A673 (cell line): ENCODE results near the gene TCL1B. TPM values are rescaled to one million over a fixed set of nuclear protein-coding genes. Genes with fewer than 3 reads are reported as not detected.

Experiments
- BruUV-seq: library from RNA; stranded (reverse); fragments of 400-500 nt; replicated peaks from 2 replicates; lab custom pipeline; 2021; lab: Mats Ljungman, UMichigan
- CTCF ChIA-PET: fragments of 300-600 bp; sonication (Branson Sonifier 250); formaldehyde crosslinking; loops from one replicate; lab custom pipeline; 2022; ENCODE audit warnings: antibody characterized with exemption; lab: Charles Lee
- POLR2A ChIA-PET: fragments of 300-600 bp; sonication (Branson Sonifier 250); formaldehyde crosslinking; loops from one replicate; lab custom pipeline; 2022; ENCODE audit warnings: antibody characterized with exemption; ENCODE audit not compliant: low non-redundant PET; lab: Charles Lee
- DNase-seq: peaks from one replicate; pipeline ENCODE4 v3.0.0-alpha.2; 2015; ENCODE audit warnings: low spot score
- H3K27ac ChIP-seq: fragments of 200-600 bp; sonication (generic); 2 replicates; pipeline ENCODE4 v1.5.1; 2016; ENCODE audit warnings: mixed run types, low read depth, mild to moderate bottlenecking, mixed read lengths, antibody characterized with exemption, low read length; ENCODE audit not compliant: poor library complexity, severe bottlenecking
- H3K27me3 ChIP-seq: fragments of 200-600 bp; sonication (generic); replicated peaks from 2 replicates; pipeline ENCODE4 v1.6.1; 2017; ENCODE audit warnings: mixed run types, low read depth, mild to moderate bottlenecking, mixed read lengths, antibody characterized with exemption, low read length; ENCODE audit not compliant: insufficient read depth, poor library complexity
- H3K36me3 ChIP-seq: fragments of 200-600 bp; sonication (generic); 2 replicates; pipeline ENCODE4 v1.6.1; 2016; ENCODE audit warnings: mixed run types, mild to moderate bottlenecking, mixed read lengths, antibody characterized with exemption, low read length; ENCODE audit not compliant: insufficient read depth, poor library complexity, severe bottlenecking
- H3K4me1 ChIP-seq: fragments of 200-600 bp; sonication (generic); 2 replicates; pipeline ENCODE4 v1.6.1; 2017; ENCODE audit warnings: mixed run types, mild to moderate bottlenecking, mixed read lengths, antibody characterized with exemption, low read length; ENCODE audit not compliant: insufficient read depth, poor library complexity, severe bottlenecking
- H3K4me3 ChIP-seq: fragments of 200-600 bp; sonication (generic); 2 replicates; pipeline ENCODE4 v1.5.1; 2016; ENCODE audit warnings: low read depth, mixed run types, mild to moderate bottlenecking, mixed read lengths, low read length; ENCODE audit not compliant: poor library complexity, severe bottlenecking
- H3K9me3 ChIP-seq: fragments of 200-600 bp; sonication (generic); 2 replicates; pipeline ENCODE4 v1.6.1; 2016; ENCODE audit warnings: mixed run types, low read depth, mild to moderate bottlenecking, mixed read lengths, antibody characterized with exemption, low read length; ENCODE audit not compliant: poor library complexity, severe bottlenecking
- EZH2 ChIP-seq: fragments of 200-600 bp; sonication (generic); IDR thresholded peaks from 2 replicates; pipeline ENCODE4 v1.6.1; 2017; ENCODE audit warnings: borderline replicate concordance, low read depth, mild to moderate bottlenecking, mixed read lengths, antibody characterized with exemption, low read length; ENCODE audit not compliant: poor library complexity, severe bottlenecking
- intact Hi-C: fragments of 100-400 bp; cut with micrococcal nuclease; formaldehyde crosslinking; loops from one replicate; pipeline ENCODE4 v1.10.0; 2022; ENCODE audit not compliant: unreplicated experiment
- total RNA-seq: library from RNA; stranded (reverse); gene quantifications from 2 replicates; pipeline ENCODE4 v1.2.3, GENCODE V29; 2021
- TF ChIP-seq, protein P1 (sequence below): fragments of 300-800, 200-600 bp; sonication (generic); conservative IDR thresholded peaks from 2 replicates; pipeline ENCODE4 v1.5.1; 2017; ENCODE audit warnings: low read depth, mild to moderate bottlenecking, antibody characterized with exemption, low read length, moderate library complexity, mixed read lengths

The TCL1B gene
- total RNA-seq, 1 experiment from 2014 or later, result 1.1 TPM

DNA sequence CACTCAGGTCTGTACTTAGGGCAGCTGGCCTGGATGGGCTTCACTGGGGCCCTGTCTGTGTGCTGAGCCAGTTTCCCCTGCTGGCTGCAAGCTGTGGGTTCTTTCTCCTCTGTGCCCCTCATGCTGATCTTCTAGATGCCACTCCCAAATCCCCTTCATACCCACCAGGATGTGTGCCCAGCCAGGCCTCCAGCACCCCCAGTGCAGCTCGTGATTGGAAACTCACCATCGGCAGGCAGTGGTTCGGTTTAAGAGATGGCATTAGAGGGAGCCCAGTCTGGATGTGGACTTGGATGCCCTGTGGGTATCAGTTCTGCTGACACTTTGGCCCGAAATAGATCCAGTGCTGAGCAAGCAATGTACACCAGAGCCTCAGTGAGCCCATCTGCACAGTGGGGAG, 5.9 kb downstream of the TCL1B start:
- no peaks in the 10 kb centered on the region for H3K9me3 ChIP-seq
- no peaks in the 10 kb centered on the region for H3K27me3 ChIP-seq
- POLR2A ChIA-PET, result no interaction called here
- BruUV-seq, result no TSS peak
- TF ChIP-seq, protein P1, sequence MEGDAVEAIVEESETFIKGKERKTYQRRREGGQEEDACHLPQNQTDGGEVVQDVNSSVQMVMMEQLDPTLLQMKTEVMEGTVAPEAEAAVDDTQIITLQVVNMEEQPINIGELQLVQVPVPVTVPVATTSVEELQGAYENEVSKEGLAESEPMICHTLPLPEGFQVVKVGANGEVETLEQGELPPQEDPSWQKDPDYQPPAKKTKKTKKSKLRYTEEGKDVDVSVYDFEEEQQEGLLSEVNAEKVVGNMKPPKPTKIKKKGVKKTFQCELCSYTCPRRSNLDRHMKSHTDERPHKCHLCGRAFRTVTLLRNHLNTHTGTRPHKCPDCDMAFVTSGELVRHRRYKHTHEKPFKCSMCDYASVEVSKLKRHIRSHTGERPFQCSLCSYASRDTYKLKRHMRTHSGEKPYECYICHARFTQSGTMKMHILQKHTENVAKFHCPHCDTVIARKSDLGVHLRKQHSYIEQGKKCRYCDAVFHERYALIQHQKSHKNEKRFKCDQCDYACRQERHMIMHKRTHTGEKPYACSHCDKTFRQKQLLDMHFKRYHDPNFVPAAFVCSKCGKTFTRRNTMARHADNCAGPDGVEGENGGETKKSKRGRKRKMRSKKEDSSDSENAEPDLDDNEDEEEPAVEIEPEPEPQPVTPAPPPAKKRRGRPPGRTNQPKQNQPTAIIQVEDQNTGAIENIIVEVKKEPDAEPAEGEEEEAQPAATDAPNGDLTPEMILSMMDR, result no peak
- no peak for TF ChIP-seq EZH2
- H3K27ac ChIP-seq, result no peak overlapping the region
- intact Hi-C loops, result no loop called here
- no peaks in the 10 kb centered on the region for H3K4me1 ChIP-seq
- CTCF ChIA-PET, result no interaction called here
- no peak overlapping the region for H3K4me3 ChIP-seq
- DNase-seq, result no peak
- H3K36me3 ChIP-seq, result no peaks in the 10 kb centered on the region

DNA sequence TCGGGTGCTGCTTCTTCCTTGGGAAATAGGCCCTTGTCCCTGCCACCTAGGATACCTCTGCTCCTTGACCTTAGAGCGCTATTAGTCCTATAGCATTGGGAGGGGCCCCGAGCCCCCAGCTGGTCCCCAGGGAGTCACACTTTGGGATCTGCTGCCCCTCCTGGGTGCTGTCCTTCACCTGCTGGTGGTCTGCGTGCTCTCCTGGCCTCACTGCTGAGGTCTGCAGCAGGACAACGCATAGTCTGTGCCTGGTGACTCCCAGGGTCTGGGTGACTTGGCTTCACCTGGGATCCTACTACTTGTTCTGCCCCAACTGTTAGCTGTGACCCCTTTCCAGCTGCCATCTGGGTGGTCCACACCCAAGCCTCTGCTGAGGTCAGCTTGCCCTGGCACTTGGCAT, 8.8 kb downstream of the TCL1B start:
- intact Hi-C loops, result no loop called here
- H3K4me1 ChIP-seq, result no peaks in the 10 kb centered on the region
- H3K27me3 ChIP-seq, result no peaks in the 10 kb centered on the region
- no peaks in the 10 kb centered on the region for H3K9me3 ChIP-seq
- H3K36me3 ChIP-seq, result no peaks in the 10 kb centered on the region
- ChIA-PET POLR2A (no interaction called here), CTCF (no interaction called here)
- no peak for TF ChIP-seq EZH2
- TF ChIP-seq, protein P1, result no peak
- H3K27ac ChIP-seq, result no peak overlapping the region
- H3K4me3 ChIP-seq, result no peak overlapping the region
- BruUV-seq, result no TSS peak
- no peak for DNase-seq

DNA sequence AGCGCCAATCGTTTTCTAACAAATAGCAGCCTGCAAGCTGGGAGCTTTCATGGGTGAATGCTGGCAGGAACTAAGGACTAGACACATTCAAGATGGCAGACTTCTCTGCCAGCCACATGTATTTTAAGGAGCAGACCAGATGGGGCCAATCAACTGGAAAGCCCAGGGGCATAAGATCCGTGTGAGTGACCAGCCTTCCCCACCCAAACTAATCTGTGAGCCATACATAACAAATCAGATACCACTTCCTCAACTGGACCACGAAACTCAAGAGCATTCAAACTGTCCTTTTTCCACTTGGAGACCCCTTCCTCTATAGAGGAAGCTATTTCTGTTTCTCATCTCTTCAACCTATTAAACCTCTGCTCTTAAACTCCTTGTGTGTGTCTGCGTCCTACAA, 9.7 kb downstream of the TCL1B start:
- no peak overlapping the region for H3K4me3 ChIP-seq
- intact Hi-C loops, result no loop called here
- no TSS peak for BruUV-seq
- CTCF ChIA-PET, result no interaction called here
- no peaks in the 10 kb centered on the region for H3K9me3 ChIP-seq
- no peaks in the 10 kb centered on the region for H3K36me3 ChIP-seq
- POLR2A ChIA-PET, result no interaction called here
- no peaks in the 10 kb centered on the region for H3K4me1 ChIP-seq
- DNase-seq, result no peak
- TF ChIP-seq, protein P1, result no peak
- no peak for TF ChIP-seq EZH2
- no peaks in the 10 kb centered on the region for H3K27me3 ChIP-seq
- H3K27ac ChIP-seq, result no peak overlapping the region
